NCI-H1092 (cell line): ENCODE data around the gene TMEM72.
"Not testable (repeated sequence)": the region's sequence is repeated elsewhere in the genome, so short reads cannot be mapped to it uniquely, and the experiment has no call there.

ENCODE experiments used
- DNase-seq: peaks from one replicate; lab custom pipeline; 2025; lab: John Stamatoyannopoulos, UW

The TMEM72 gene

GRCh38 chr10:44911081-44911540 lies at the start of gene TMEM72:
TMEM72 (plus strand) TSS chr10:44911337; CDS start chr10:44911513, 176 bp downstream.
- DNase-seq: no peak

GRCh38 chr10:44862006-44862751 lies 49.0 kb upstream of the TMEM72 start:
- DNase-seq: no peak

- no peak for DNase-seq
Measured at GRCh38 chr10:44862924-44863323, 48.2 kb upstream of the TMEM72 start.

- DNase-seq: no peak
Measured at GRCh38 chr10:44863344-44864047, 47.6 kb upstream of the TMEM72 start.

- no peak for DNase-seq
Measured at GRCh38 chr10:44864051-44864450, 47.1 kb upstream of the TMEM72 start.

GRCh38 chr10:44864637-44865288 lies 46.4 kb upstream of the TMEM72 start:
- peak; percentile 49 for DNase-seq

- no peak for DNase-seq
Measured at GRCh38 chr10:44865289-44865671, 45.9 kb upstream of the TMEM72 start.

- not testable (repeated sequence) for DNase-seq
Measured at GRCh38 chr10:44866367-44866766, 44.8 kb upstream of the TMEM72 start.

- no peak for DNase-seq
Measured at GRCh38 chr10:44870031-44870430, 41.1 kb upstream of the TMEM72 start.

- DNase-seq: no peak
Measured at GRCh38 chr10:44873160-44873559, 38.0 kb upstream of the TMEM72 start.

- DNase-seq: no peak
Measured at GRCh38 chr10:44874166-44874565, 37.0 kb upstream of the TMEM72 start.

- peak; percentile 70 for DNase-seq
Measured at GRCh38 chr10:44878706-44879530, 32.2 kb upstream of the TMEM72 start.

- DNase-seq: no peak
Measured at GRCh38 chr10:44879531-44879899, 31.6 kb upstream of the TMEM72 start.

- no peak for DNase-seq
Measured at GRCh38 chr10:44880090-44880715, 30.9 kb upstream of the TMEM72 start.

- DNase-seq: no peak
Measured at GRCh38 chr10:44881649-44882048, 29.5 kb upstream of the TMEM72 start.

GRCh38 chr10:44882166-44882720 lies 28.9 kb upstream of the TMEM72 start:
- no peak for DNase-seq

- no peak for DNase-seq
Measured at GRCh38 chr10:44883593-44884331, 27.4 kb upstream of the TMEM72 start.

GRCh38 chr10:44885710-44886109 lies 25.4 kb upstream of the TMEM72 start:
- no peak for DNase-seq

GRCh38 chr10:44886966-44887365 lies 24.2 kb upstream of the TMEM72 start:
- no peak for DNase-seq

- no peak for DNase-seq
Measured at GRCh38 chr10:44888886-44889285, 22.3 kb upstream of the TMEM72 start.

GRCh38 chr10:44889834-44890233 lies 21.3 kb upstream of the TMEM72 start:
- DNase-seq: no peak
